ENCODE measurements around the gene ITPR1. TPM values are rescaled to one million over a fixed set of nuclear protein-coding genes. Genes with fewer than 3 reads are reported as not detected.

Gene ITPR1
- polyA plus RNA-seq, 3 donors, result 48.6 to 58.8 (median 53.2) TPM

- no peak for DNase-seq
Observed at GRCh38 chr3:4637265-4637664, 144.1 kb downstream of the ITPR1 start.

- DNase-seq, result no peak
Observed at GRCh38 chr3:4641863-4642563, 148.9 kb downstream of the ITPR1 start.

GRCh38 chr3:4642611-4643010, 149.5 kb downstream of the ITPR1 start:
- no peak for DNase-seq

- DNase-seq, result no peak
Observed at GRCh38 chr3:4643904-4644547, 150.9 kb downstream of the ITPR1 start.

GRCh38 chr3:4644951-4645350, 151.8 kb downstream of the ITPR1 start:
- no peak for DNase-seq

GRCh38 chr3:4645468-4645867, 152.3 kb downstream of the ITPR1 start:
- DNase-seq, result no peak

- no peak for DNase-seq
Observed at GRCh38 chr3:4647411-4647810, 154.3 kb downstream of the ITPR1 start.

- DNase-seq, result no peak
Observed at GRCh38 chr3:4655145-4656045, 162.2 kb downstream of the ITPR1 start.

- DNase-seq, result peak; percentile 75
Observed at GRCh38 chr3:4656059-4656458, 162.9 kb downstream of the ITPR1 start.

- DNase-seq, result no peak
Observed at GRCh38 chr3:4656626-4657328, 163.6 kb downstream of the ITPR1 start.

- no peak for DNase-seq
Observed at GRCh38 chr3:4660936-4661335, 167.8 kb downstream of the ITPR1 start.

GRCh38 chr3:4664412-4664811, 171.3 kb downstream of the ITPR1 start:
- no peak for DNase-seq

GRCh38 chr3:4665197-4665596, 172.0 kb downstream of the ITPR1 start:
- no peak for DNase-seq

- DNase-seq, result no peak
Observed at GRCh38 chr3:4666071-4666470, 172.9 kb downstream of the ITPR1 start.

- DNase-seq, result no peak
Observed at GRCh38 chr3:4670352-4670751, 177.2 kb downstream of the ITPR1 start.

GRCh38 chr3:4672725-4673275, 179.7 kb downstream of the ITPR1 start:
- no peak for DNase-seq

GRCh38 chr3:4674216-4674615, 181.1 kb downstream of the ITPR1 start:
- DNase-seq, result no peak

GRCh38 chr3:4675704-4676103, 182.6 kb downstream of the ITPR1 start:
- DNase-seq, result no peak

GRCh38 chr3:4678320-4678719, 185.2 kb downstream of the ITPR1 start:
- DNase-seq, result no peak

- no peak for DNase-seq
Observed at GRCh38 chr3:4680227-4680691, 187.1 kb downstream of the ITPR1 start.

GRCh38 chr3:4680871-4681300, 187.7 kb downstream of the ITPR1 start:
- no peak for DNase-seq

GRCh38 chr3:4681301-4681700, 188.2 kb downstream of the ITPR1 start:
- DNase-seq, result no peak
